Epithelial cell of esophagus (primary cell): ENCODE measurements around the gene AGGF1.

Source experiments
- DNase-seq: peaks from one replicate; pipeline ENCODE4 v3.0.0; 2010; ENCODE audit warnings: low read depth
- H3K4me3 ChIP-seq: 2 replicates; pipeline ENCODE4 v1.5.1; 2011; ENCODE audit warnings: mild to moderate bottlenecking, low read length, control low read depth
- TF ChIP-seq, protein P1 (sequence below): IDR thresholded peaks from 2 replicates; pipeline ENCODE4 v1.5.1; 2011; ENCODE audit warnings: low read depth, mild to moderate bottlenecking, low read length, control low read depth, inconsistent platforms; ENCODE audit not compliant: insufficient read depth; ENCODE audit errors: missing control alignments

Gene AGGF1, protein sequence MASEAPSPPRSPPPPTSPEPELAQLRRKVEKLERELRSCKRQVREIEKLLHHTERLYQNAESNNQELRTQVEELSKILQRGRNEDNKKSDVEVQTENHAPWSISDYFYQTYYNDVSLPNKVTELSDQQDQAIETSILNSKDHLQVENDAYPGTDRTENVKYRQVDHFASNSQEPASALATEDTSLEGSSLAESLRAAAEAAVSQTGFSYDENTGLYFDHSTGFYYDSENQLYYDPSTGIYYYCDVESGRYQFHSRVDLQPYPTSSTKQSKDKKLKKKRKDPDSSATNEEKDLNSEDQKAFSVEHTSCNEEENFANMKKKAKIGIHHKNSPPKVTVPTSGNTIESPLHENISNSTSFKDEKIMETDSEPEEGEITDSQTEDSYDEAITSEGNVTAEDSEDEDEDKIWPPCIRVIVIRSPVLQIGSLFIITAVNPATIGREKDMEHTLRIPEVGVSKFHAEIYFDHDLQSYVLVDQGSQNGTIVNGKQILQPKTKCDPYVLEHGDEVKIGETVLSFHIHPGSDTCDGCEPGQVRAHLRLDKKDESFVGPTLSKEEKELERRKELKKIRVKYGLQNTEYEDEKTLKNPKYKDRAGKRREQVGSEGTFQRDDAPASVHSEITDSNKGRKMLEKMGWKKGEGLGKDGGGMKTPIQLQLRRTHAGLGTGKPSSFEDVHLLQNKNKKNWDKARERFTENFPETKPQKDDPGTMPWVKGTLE

DNA sequence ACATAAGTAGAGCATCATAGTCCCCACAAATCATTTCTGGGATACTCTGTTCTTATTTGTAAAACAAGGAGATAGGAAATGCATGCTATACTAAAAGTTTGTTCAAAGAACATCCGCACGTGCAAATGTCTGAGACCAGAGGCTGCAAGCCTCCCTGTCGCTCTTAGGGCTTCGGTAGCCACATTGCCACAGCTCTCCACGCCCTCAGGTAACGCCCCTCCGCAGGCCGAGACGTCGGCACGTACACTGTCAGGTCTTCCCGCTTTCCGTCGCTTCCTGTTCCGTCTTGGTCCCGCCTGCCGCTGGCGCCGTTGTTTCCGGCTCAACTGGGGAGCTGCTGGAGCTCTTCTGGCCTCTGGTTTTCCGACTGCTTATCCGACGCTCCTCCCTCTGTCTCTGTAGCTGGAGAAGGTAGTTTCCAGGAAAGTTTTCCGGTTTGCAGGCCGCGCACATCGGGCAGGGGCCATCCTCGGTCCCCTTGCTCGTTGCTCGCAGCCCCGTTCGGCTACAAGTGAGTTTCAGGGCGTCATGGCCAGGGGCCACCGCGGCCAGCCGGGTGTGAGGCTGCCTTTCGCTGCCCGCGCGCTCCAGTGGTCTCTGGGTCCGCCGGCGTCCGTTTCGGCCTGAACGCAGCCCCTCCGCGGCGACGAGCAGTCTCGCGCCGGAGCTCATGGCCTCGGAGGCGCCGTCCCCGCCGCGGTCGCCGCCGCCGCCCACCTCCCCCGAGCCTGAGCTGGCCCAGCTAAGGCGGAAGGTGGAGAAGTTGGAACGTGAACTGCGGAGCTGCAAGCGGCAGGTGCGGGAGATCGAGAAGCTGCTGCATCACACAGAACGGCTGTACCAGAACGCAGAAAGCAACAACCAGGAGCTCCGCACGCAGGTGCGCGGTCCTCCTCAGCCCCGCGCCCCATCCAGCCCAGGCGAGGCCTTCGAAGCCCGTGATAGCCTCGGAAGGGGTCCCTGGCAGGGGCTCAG lies at the start of gene AGGF1:
Gene AGGF1, plus strand, starts transcription at position 308 of the 975 bp plus-strand sequence. Its CDS starts 363 bp downstream, at position 671.
- DNase-seq = peak; percentile 96
- TF ChIP-seq, protein P1, sequence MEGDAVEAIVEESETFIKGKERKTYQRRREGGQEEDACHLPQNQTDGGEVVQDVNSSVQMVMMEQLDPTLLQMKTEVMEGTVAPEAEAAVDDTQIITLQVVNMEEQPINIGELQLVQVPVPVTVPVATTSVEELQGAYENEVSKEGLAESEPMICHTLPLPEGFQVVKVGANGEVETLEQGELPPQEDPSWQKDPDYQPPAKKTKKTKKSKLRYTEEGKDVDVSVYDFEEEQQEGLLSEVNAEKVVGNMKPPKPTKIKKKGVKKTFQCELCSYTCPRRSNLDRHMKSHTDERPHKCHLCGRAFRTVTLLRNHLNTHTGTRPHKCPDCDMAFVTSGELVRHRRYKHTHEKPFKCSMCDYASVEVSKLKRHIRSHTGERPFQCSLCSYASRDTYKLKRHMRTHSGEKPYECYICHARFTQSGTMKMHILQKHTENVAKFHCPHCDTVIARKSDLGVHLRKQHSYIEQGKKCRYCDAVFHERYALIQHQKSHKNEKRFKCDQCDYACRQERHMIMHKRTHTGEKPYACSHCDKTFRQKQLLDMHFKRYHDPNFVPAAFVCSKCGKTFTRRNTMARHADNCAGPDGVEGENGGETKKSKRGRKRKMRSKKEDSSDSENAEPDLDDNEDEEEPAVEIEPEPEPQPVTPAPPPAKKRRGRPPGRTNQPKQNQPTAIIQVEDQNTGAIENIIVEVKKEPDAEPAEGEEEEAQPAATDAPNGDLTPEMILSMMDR = no peak
- peak within 1 kb of the TSS; percentile 88 for H3K4me3 ChIP-seq

DNA sequence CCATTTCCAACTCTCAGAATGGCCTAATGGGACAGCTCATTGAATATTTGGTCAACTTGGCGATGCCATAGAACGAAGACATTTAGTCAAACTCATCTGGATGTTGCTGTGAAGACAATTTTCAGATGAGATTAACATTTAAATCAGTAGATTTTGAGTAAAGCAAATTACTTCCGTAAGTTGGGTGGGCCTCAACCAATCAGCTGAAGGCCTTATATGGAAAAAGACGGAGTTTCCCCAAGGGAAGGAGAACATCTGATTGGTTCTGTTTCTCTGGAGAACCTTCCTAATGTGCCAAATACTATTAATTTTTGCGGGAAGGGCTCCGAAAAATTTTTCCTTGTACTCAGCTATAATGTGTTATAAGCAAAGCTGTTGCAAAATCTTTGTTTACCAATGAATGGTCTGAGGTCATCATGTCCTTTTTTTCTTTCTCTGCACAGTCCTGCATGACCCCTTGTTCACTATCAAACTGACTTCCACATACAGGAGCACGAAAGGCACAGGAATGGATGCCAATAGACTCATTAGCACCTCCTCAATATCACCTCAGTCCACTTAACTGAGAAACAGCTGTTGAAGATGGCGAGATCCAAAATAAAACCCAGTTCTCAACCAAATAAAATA lies 49.6 kb upstream of the AGGF1 start:
- no peak for DNase-seq
- TF ChIP-seq, protein P1 = no peak
- no peak overlapping the region for H3K4me3 ChIP-seq

DNA sequence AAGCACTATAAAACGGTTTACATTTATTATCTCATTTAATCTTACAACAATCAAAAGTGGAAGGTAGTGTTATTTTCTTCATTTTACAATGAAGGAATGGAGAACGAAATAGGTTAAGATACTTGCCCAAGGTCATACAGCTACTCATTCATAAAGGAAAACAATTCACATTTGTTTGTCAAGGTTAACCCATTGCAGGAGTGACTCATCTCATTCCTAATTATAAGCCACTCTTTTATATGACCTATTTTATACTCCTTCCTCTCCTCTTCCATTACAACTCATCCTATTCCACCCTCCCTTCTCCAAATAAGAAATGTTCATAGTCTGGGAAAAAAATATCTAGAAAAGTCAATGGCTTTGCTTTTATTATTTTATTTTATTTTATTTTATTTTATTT lies 47.8 kb upstream of the AGGF1 start:
- DNase-seq = no peak
- no peak overlapping the region for H3K4me3 ChIP-seq
- TF ChIP-seq, protein P1 = no peak

GRCh38 chr5:76983468-76983867 lies 46.7 kb upstream of the AGGF1 start:
- no peak for DNase-seq
- H3K4me3 ChIP-seq = no peak overlapping the region
- TF ChIP-seq, protein P1 = no peak

DNA sequence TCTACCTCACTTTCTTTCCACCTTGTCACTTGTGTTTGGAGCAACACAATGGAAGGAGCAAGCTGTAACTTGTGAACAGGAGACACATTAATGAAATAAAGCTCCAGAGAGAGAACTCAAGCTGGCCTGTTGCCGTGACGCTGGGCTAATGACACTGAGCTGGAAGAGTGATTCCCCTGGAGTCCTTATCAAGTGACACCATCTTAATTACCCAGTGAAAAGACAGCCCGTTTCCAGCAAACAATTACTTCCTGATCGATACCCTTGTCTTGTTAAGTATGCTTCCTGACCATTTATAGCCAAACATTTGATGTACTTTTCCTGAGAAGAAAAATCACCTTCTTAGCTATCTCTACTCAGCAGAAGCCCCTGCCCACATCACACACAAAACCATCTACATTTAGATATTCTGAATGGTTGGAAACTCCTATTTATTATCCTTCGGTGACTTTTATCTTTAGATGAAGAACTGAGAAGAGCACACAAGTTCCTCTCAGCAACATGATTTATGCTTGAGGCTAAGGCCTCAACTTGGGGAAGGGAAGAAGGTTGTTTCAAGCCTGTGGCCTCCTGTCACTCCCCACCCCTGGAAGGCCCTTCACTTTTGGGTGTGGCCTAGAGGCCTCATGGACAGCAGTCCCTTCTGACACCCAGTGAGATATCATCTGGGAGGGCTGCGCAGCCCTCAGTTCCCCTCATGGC lies 43.2 kb upstream of the AGGF1 start:
- no peak for DNase-seq
- no peak overlapping the region for H3K4me3 ChIP-seq
- TF ChIP-seq, protein P1 = no peak
